NCI-H1105 (cell line): Measurements from ENCODE around the gene NECTIN3.

Experiments
- DNase-seq: peaks from one replicate; lab custom pipeline; 2025; lab: John Stamatoyannopoulos, UW

NECTIN3 gene

GRCh38 chr3:111084911-111085310 lies 13.3 kb downstream of the NECTIN3 start:
- no peak for DNase-seq

GRCh38 chr3:111087924-111088469 lies 16.4 kb downstream of the NECTIN3 start:
- DNase-seq, result no peak

GRCh38 chr3:111096487-111097209 lies 25.0 kb downstream of the NECTIN3 start:
- no peak for DNase-seq

GRCh38 chr3:111103807-111104206 lies 32.2 kb downstream of the NECTIN3 start:
- no peak for DNase-seq

- DNase-seq, result no peak
Observed at GRCh38 chr3:111106993-111107661, 35.5 kb downstream of the NECTIN3 start.

- DNase-seq, result no peak
Observed at GRCh38 chr3:111107662-111108035, 36.0 kb downstream of the NECTIN3 start.

- DNase-seq, result no peak
Observed at GRCh38 chr3:111112913-111113312, 41.3 kb downstream of the NECTIN3 start.

- DNase-seq, result no peak
Observed at GRCh38 chr3:111128884-111129283, 57.3 kb downstream of the NECTIN3 start.

GRCh38 chr3:111130827-111131226 lies 59.2 kb downstream of the NECTIN3 start:
- no peak for DNase-seq

GRCh38 chr3:111134302-111134701 lies 62.7 kb downstream of the NECTIN3 start:
- no peak for DNase-seq

- no peak for DNase-seq
Observed at GRCh38 chr3:111151438-111151837, 79.8 kb downstream of the NECTIN3 start.

- no peak for DNase-seq
Observed at GRCh38 chr3:111152496-111152895, 80.9 kb downstream of the NECTIN3 start.

GRCh38 chr3:111156517-111156916 lies 84.9 kb downstream of the NECTIN3 start:
- DNase-seq, result no peak

- no peak for DNase-seq
Observed at GRCh38 chr3:111159391-111159790, 87.8 kb downstream of the NECTIN3 start.

- DNase-seq, result no peak
Observed at GRCh38 chr3:111164621-111165020, 93.0 kb downstream of the NECTIN3 start.

- DNase-seq, result no peak
Observed at GRCh38 chr3:111165411-111165810, 93.8 kb downstream of the NECTIN3 start.

- DNase-seq, result no peak
Observed at GRCh38 chr3:111173328-111173900, 101.8 kb downstream of the NECTIN3 start.

GRCh38 chr3:111173906-111174305 lies 102.3 kb downstream of the NECTIN3 start:
- no peak for DNase-seq

- DNase-seq, result no peak
Observed at GRCh38 chr3:111190518-111190917, 118.9 kb downstream of the NECTIN3 start.

GRCh38 chr3:111193472-111193871 lies 121.9 kb downstream of the NECTIN3 start:
- DNase-seq, result no peak

GRCh38 chr3:111194048-111194447 lies 122.4 kb downstream of the NECTIN3 start:
- DNase-seq, result no peak

- no peak for DNase-seq
Observed at GRCh38 chr3:111197485-111197884, 125.9 kb downstream of the NECTIN3 start.

GRCh38 chr3:111200027-111200426 lies 128.4 kb downstream of the NECTIN3 start:
- no peak for DNase-seq
